Vagina (tissue), 2 donors: Measurements from ENCODE around the gene DENND1A.

Experiments
- CTCF ChIP-seq, 3 experiments: fragments of 450-650 bp in 2 of 3; fragments of 200-600 bp in 1 of 3; sonication (generic) in 1 of 3; IDR thresholded peaks; one replicate each; pipeline ENCODE4 v1.5.1; 2017 to 2019; ENCODE audit warnings: antibody characterized with exemption in 3 of 3, mild to moderate bottlenecking in 2 of 3, moderate library complexity in 2 of 3
- POLR2AphosphoS5 ChIP-seq, 2 donors: sonication (generic); formaldehyde crosslinking; IDR thresholded peaks; one replicate each; pipeline ENCODE4 v1.9.0; 2017; ENCODE audit warnings: antibody characterized with exemption in 2 of 2, mild to moderate bottlenecking in 2 of 2, low read depth in 1 of 2; ENCODE audit not compliant: insufficient read depth in 1 of 2

- no peak for TF ChIP-seq POLR2AphosphoS5 (IDR thresholded peaks at IDR 0.05; ENCODE audit: insufficient read depth in 1 of 2, low read depth in 1 of 2)
- no peak for TF ChIP-seq CTCF (IDR thresholded peaks at IDR 0.05)
Measured at GRCh38 chr9:123400926-123401503, 528.9 kb downstream of the DENND1A start.
